Mucosa of rectum (tissue), 2 donors: ENCODE data around the gene NYNRIN.

Experiments used
- H3K27ac ChIP-seq, 2 donors: one replicate each; pipeline ENCODE4 v1.7.0; 2013; ENCODE audit warnings: inconsistent platforms in 2 of 2, low read depth in 2 of 2, low read length in 2 of 2
- H3K27me3 ChIP-seq, 2 donors: one replicate each; pipeline ENCODE4 v1.7.0; 2013; ENCODE audit warnings: low read length in 2 of 2; ENCODE audit not compliant: control insufficient read depth in 2 of 2, insufficient read depth in 2 of 2
- H3K36me3 ChIP-seq, 2 donors: one replicate each; pipeline ENCODE4 v1.7.0; 2013; ENCODE audit warnings: low read length in 2 of 2; ENCODE audit not compliant: control insufficient read depth in 2 of 2, insufficient read depth in 2 of 2
- H3K4me1 ChIP-seq, 2 donors: one replicate each; pipeline ENCODE4 v1.7.0; 2013; ENCODE audit warnings: low read length in 2 of 2, mild to moderate bottlenecking in 1 of 2; ENCODE audit not compliant: control insufficient read depth in 2 of 2, insufficient read depth in 2 of 2
- H3K4me3 ChIP-seq, 2 donors: one replicate each; pipeline ENCODE4 v1.7.0; 2013; ENCODE audit warnings: low read length in 2 of 2
- H3K9ac ChIP-seq, 2 donors: one replicate each; pipeline ENCODE4 v1.7.0; 2013; ENCODE audit warnings: low read length in 2 of 2, low read depth in 1 of 2, mild to moderate bottlenecking in 1 of 2
- H3K9me3 ChIP-seq, 2 donors: one replicate each; pipeline ENCODE4 v1.7.0; 2013; ENCODE audit warnings: low read length in 2 of 2; ENCODE audit not compliant: control insufficient read depth in 2 of 2
- donor health status: healthy.
- donor health status: Normal muscosa, but diverticular disease.

NYNRIN gene

DNA sequence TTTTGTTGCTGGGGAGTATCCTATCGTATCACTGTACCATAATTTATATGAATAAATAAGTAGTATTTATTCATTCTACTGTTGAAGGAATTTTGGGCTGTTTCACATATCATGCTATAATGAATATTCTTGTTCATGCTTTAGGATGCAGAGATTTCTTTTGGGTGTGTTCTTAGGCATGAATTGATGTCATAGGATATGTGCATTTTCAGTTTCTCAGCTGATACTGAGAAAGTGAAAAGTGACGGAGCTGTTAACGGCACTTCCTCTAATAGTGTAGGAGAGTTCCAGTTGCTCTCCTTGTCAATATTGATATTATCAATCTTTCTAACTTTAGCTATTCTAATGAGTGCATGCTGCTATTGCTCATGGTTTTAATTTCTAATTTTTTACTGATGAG lies 67.0 kb downstream of the NYNRIN start:
- H3K9me3 ChIP-seq = no peaks in the 10 kb centered on the region
- no peaks in the 10 kb centered on the region for H3K27me3 ChIP-seq
- H3K4me1 ChIP-seq = no peaks in the 10 kb centered on the region
- H3K4me3 ChIP-seq = no peak overlapping the region
- no peaks in the 10 kb centered on the region for H3K36me3 ChIP-seq
- H3K9ac ChIP-seq = no peak overlapping the region
- no peak overlapping the region for H3K27ac ChIP-seq
